GM12864 (cell line): Measurements from ENCODE around the gene IL15.
"Not testable (repeated sequence)": the region's sequence is repeated elsewhere in the genome, so short reads cannot be mapped to it uniquely, and the experiment has no call there.

Experiments used
- DNase-seq: peaks from one replicate; pipeline ENCODE4 v3.0.0-alpha.2; 2011; ENCODE audit warnings: low read depth
- H3K4me3 ChIP-seq: 2 replicates; pipeline ENCODE4 v1.5.1; 2011; ENCODE audit warnings: mild to moderate bottlenecking, low read depth, low read length, control low read depth
- TF ChIP-seq, protein P1 (sequence below): IDR thresholded peaks from 2 replicates; pipeline ENCODE4 v1.5.1; 2011; ENCODE audit warnings: low read depth, mild to moderate bottlenecking, moderate library complexity, low read length, control low read depth, inconsistent platforms; ENCODE audit errors: missing control alignments

Gene IL15

DNA sequence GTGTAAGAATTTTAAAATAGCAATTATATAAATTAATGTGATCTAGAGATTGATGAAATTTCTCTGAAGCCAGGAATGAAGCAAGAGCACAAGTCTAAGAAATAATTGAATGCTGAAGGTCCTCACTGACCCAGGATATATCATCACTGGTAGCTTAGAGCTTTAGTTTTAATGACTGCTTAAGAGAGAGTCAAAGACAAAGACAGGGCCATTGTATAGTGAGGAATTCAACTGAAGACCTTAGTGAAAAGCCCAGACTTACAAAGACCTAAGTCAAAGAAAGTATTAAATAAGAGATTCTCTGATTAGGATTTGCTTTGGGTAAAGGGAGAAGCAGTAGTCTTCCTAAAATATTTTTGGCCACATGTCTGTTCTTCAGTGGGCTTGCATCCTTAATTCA lies 26.0 kb upstream of the IL15 start:
- DNase-seq = no peak
- no peak overlapping the region for H3K4me3 ChIP-seq
- TF ChIP-seq, protein P1, sequence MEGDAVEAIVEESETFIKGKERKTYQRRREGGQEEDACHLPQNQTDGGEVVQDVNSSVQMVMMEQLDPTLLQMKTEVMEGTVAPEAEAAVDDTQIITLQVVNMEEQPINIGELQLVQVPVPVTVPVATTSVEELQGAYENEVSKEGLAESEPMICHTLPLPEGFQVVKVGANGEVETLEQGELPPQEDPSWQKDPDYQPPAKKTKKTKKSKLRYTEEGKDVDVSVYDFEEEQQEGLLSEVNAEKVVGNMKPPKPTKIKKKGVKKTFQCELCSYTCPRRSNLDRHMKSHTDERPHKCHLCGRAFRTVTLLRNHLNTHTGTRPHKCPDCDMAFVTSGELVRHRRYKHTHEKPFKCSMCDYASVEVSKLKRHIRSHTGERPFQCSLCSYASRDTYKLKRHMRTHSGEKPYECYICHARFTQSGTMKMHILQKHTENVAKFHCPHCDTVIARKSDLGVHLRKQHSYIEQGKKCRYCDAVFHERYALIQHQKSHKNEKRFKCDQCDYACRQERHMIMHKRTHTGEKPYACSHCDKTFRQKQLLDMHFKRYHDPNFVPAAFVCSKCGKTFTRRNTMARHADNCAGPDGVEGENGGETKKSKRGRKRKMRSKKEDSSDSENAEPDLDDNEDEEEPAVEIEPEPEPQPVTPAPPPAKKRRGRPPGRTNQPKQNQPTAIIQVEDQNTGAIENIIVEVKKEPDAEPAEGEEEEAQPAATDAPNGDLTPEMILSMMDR = no peak

GRCh38 chr4:141614878-141615586 lies 21.4 kb upstream of the IL15 start:
- TF ChIP-seq, protein P1 = no peak
- H3K4me3 ChIP-seq = no peak overlapping the region
- no peak for DNase-seq

GRCh38 chr4:141615587-141615918 lies 20.8 kb upstream of the IL15 start:
- DNase-seq, H3K4me3 ChIP-seq: not testable (repeated sequence)

GRCh38 chr4:141620715-141621114 lies 15.7 kb upstream of the IL15 start:
- no peak for DNase-seq
- TF ChIP-seq, protein P1 = no peak
- no peak overlapping the region for H3K4me3 ChIP-seq

DNA sequence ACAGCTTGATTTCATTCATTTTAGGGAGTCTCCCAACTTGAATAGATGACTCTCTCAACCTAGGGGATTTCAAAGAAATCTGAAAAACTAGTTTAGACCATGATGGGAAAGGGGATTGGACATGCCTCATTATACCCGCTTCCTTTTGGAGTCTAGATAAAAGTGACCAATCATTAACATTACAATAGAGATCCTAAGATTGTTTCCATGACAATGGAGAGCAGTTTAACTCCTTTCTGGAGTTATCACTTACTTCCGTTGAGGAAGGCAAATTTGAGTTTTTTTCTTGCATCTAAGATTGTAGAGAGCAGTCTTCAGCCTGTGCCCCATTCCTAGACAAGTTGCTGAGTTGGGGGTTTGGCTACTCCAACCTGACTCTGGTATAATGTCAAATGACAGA lies 11.4 kb upstream of the IL15 start:
- no peak overlapping the region for H3K4me3 ChIP-seq
- TF ChIP-seq, protein P1 = no peak
- no peak for DNase-seq

GRCh38 chr4:141630854-141631253 lies 5.5 kb upstream of the IL15 start:
- DNase-seq = no peak
- TF ChIP-seq, protein P1 = no peak
- no peak overlapping the region for H3K4me3 ChIP-seq

- H3K4me3 ChIP-seq = peak overlapping the region; percentile 98
- peak; percentile 62 for DNase-seq
These were observed 674 bp upstream of the IL15 start for GRCh38 chr4:141635736-141636081.

More at GRCh38 chr4:141635736-141636081, 674 bp upstream of the IL15 start:
- TF ChIP-seq, protein P1 = no peak
